Tibial nerve (tissue), 4 donors: ENCODE measurements around the gene ANXA9.

Source experiments
- CTCF ChIP-seq, 5 experiments: fragments of 200-600 bp in 3 of 5; fragments of 450-650 bp in 2 of 5; sonication (generic) in 3 of 5; IDR thresholded peaks; one replicate each; pipeline ENCODE4 v1.5.1; 2016 to 2019; ENCODE audit warnings: antibody characterized with exemption in 5 of 5, mild to moderate bottlenecking in 3 of 5, moderate library complexity in 2 of 5
- EP300 ChIP-seq, 2 donors: sonication (generic); formaldehyde crosslinking; IDR thresholded peaks; one replicate each; pipeline ENCODE4 v1.6.1; 2017; ENCODE audit warnings: antibody characterized with exemption in 2 of 2, mild to moderate bottlenecking in 1 of 2
- POLR2A ChIP-seq, 2 donors: fragments of 450-650 bp; IDR thresholded peaks; one replicate each; pipeline ENCODE4 v1.6.1; 2017; ENCODE audit warnings: antibody characterized with exemption in 2 of 2, mild to moderate bottlenecking in 2 of 2, moderate library complexity in 2 of 2

- TF ChIP-seq CTCF (IDR thresholded peaks at IDR 0.05) (no peak), EP300 (IDR thresholded peaks at IDR 0.05) (no peak), POLR2A (IDR thresholded peaks at IDR 0.05) (no peak)
These were observed 61.1 kb downstream of the ANXA9 start for GRCh38 chr1:151043163-151043562.
